ENCODE measurements around the gene STXBP5.
A peak's percentile ranks its signal among the peaks of the same experiment; 100 is the strongest.

STXBP5 gene

DNA sequence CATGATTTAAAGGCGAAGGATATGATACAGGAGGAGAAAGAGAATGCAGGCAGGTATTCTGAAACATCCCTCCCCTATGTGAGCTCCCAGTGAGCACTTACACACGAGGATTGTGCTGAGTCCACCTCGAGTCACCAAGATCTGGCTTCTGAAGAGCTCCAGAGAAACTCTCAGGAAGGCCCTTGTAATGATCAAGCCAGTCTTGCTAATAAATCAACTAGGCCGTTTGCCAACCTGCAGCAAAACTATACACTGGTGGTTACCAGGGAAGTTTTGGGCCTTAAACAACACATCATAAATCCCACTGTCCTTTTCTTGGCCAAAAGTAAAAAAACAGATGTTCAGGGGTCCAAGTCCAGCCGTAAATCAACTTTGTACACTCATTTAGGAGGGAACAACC lies 79.2 kb downstream of the STXBP5 start:
- Histone ChIP-seq H3K4me2 (ENCODE audit: low read length, poor library complexity, severe bottlenecking) (no peak overlapping the region), H2BK12ac (ENCODE audit: low read length in 2 of 2) (no peak overlapping the region), H3K36me3 (ENCODE audit: control insufficient read depth in 1 of 2, insufficient read depth in 2 of 2, low read depth in 1 of 2, low read length in 2 of 2) (peaks cover 3 to 32% of the 10 kb centered on the region in 2 experiments), H3K4me3 (ENCODE audit: insufficient read depth in 1 of 2, low read depth in 1 of 2, low read length in 2 of 2) (no peak overlapping the region), H3K79me1 (replicated peaks; ENCODE audit: low read length, poor library complexity, severe bottlenecking) (peaks cover 2% of the 10 kb centered on the region), H3K9ac (ENCODE audit: low read length) (no peak overlapping the region), H3K23ac (ENCODE audit: low read length in 2 of 2) (no peak overlapping the region), H2BK120ac (ENCODE audit: low read depth, low read length) (no peak overlapping the region), H3K14ac (ENCODE audit: low read length in 2 of 2) (no peak overlapping the region), H2AFZ (ENCODE audit: low read depth, low read length) (no peak overlapping the region), H3K27me3 (ENCODE audit: control insufficient read depth in 1 of 2, insufficient read depth in 1 of 2, low read length in 2 of 2) (no peaks in the 10 kb centered on the region), H4K91ac (ENCODE audit: low read length) (no peak overlapping the region), H3K4ac (ENCODE audit: low read depth in 1 of 2, low read length in 2 of 2) (no peak overlapping the region), H2AK5ac (ENCODE audit: low read length, severe bottlenecking) (no peak overlapping the region), H3K4me1 (ENCODE audit: control insufficient read depth, insufficient read depth, low read depth, low read length) (peaks cover 1% of the 10 kb centered on the region), H3K27ac (ENCODE audit: low read length, poor library complexity, severe bottlenecking) (no peak overlapping the region), H2BK15ac (ENCODE audit: low read depth, poor library complexity, severe bottlenecking) (no peak overlapping the region), H2BK5ac (ENCODE audit: low read depth, low read length, poor library complexity, severe bottlenecking) (no peak overlapping the region), H4K8ac (ENCODE audit: low read length) (no peak overlapping the region), H3K9me3 (ENCODE audit: control insufficient read depth, low read length) (peaks cover 7% of the 10 kb centered on the region), H3K18ac (ENCODE audit: low read depth in 1 of 2, low read length in 2 of 2) (no peak overlapping the region)
- DNase-seq, result peak; percentile 20
- 48% methylated on average over 5 of the region's 5 CpGs for WGBS

DNA sequence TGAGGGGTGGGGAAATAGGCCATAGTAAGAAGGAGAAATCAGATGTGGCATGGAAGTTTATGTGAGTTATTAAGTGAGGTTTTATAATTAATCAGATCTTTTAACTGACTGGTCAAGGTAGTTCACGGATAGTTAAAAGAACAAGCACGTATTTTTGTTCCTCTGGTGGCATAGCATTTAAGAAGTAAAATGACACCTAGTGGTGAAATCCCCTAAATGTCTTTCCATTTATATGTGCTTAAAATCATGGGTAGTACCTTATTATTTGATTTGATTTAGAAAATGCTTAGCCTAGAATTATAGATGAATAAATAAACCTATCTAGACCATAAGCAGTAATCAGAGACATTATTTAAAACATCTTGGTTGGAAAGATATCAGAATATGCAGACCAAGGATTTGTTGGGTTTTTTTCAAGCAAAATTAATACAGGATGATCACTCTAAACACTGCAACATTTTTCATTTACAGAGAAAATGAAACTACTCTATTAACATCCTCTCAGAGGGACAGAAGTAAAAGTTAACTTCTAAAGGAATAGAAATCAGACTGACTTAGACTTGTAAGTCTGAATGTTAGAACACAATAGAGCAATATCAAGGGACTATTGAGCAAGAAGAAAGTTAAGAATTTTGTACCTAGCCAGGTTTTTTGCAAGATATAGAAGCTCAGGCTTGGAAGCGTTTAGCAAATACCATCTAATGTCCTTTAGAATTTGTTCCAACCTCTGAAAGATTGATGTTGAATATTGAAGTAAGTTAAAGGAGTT lies 81.1 kb downstream of the STXBP5 start:
- Histone ChIP-seq H4K8ac (ENCODE audit: low read length) (no peak overlapping the region), H2AK5ac (ENCODE audit: low read length, severe bottlenecking) (no peak overlapping the region), H3K79me1 (replicated peaks; ENCODE audit: low read length, poor library complexity, severe bottlenecking) (peaks cover 11% of the 10 kb centered on the region), H3K27me3 (ENCODE audit: control insufficient read depth in 1 of 2, insufficient read depth in 1 of 2, low read length in 2 of 2) (no peaks in the 10 kb centered on the region), H2BK15ac (ENCODE audit: low read depth, poor library complexity, severe bottlenecking) (no peak overlapping the region), H3K23ac (ENCODE audit: low read length in 2 of 2) (no peak overlapping the region), H3K4me2 (ENCODE audit: low read length, poor library complexity, severe bottlenecking) (no peak overlapping the region), H3K9me3 (ENCODE audit: control insufficient read depth, low read length) (peaks cover 4% of the 10 kb centered on the region), H4K91ac (ENCODE audit: low read length) (no peak overlapping the region), H2BK5ac (ENCODE audit: low read depth, low read length, poor library complexity, severe bottlenecking) (no peak overlapping the region), H2AFZ (ENCODE audit: low read depth, low read length) (no peak overlapping the region), H3K4ac (ENCODE audit: low read depth in 1 of 2, low read length in 2 of 2) (no peak overlapping the region), H3K18ac (ENCODE audit: low read depth in 1 of 2, low read length in 2 of 2) (no peak overlapping the region), H2BK120ac (ENCODE audit: low read depth, low read length) (no peak overlapping the region), H3K9ac (ENCODE audit: low read length) (peak overlapping the region; percentile 81), H2BK12ac (ENCODE audit: low read length in 2 of 2) (no peak overlapping the region), H3K36me3 (ENCODE audit: control insufficient read depth in 1 of 2, insufficient read depth in 2 of 2, low read depth in 1 of 2, low read length in 2 of 2) (peaks cover 7 to 28% of the 10 kb centered on the region in 2 experiments), H3K27ac (ENCODE audit: low read length, poor library complexity, severe bottlenecking) (no peak overlapping the region), H3K4me1 (ENCODE audit: control insufficient read depth, insufficient read depth, low read depth, low read length) (peaks cover 1% of the 10 kb centered on the region), H3K4me3 (ENCODE audit: insufficient read depth in 1 of 2, low read depth in 1 of 2, low read length in 2 of 2) (peak overlapping the region in 1 of 2 experiments; percentile 37), H3K14ac (ENCODE audit: low read length in 2 of 2) (no peak overlapping the region)
- peak; percentile 58 for DNase-seq
- 77% methylated on average over 3 of the region's 3 CpGs for WGBS

GRCh38 chr6:147287869-147288271 lies 83.7 kb downstream of the STXBP5 start:
- Histone ChIP-seq H3K18ac (ENCODE audit: low read depth in 1 of 2, low read length in 2 of 2) (peak overlapping the region; percentile 2 to 14), H2AFZ (ENCODE audit: low read depth, low read length) (no peak overlapping the region), H3K14ac (ENCODE audit: low read length in 2 of 2) (no peak overlapping the region), H3K4me1 (ENCODE audit: control insufficient read depth, insufficient read depth, low read depth, low read length) (peaks cover 1% of the 10 kb centered on the region), H3K4ac (ENCODE audit: low read depth in 1 of 2, low read length in 2 of 2) (peak overlapping the region in 1 of 2 experiments; percentile 58), H3K36me3 (ENCODE audit: control insufficient read depth in 1 of 2, insufficient read depth in 2 of 2, low read depth in 1 of 2, low read length in 2 of 2) (peaks cover 4 to 10% of the 10 kb centered on the region in 2 experiments), H3K4me3 (ENCODE audit: insufficient read depth in 1 of 2, low read depth in 1 of 2, low read length in 2 of 2) (no peak overlapping the region), H2AK5ac (ENCODE audit: low read length, severe bottlenecking) (peak overlapping the region; percentile 29), H3K27ac (ENCODE audit: low read length, poor library complexity, severe bottlenecking) (no peak overlapping the region), H2BK120ac (ENCODE audit: low read depth, low read length) (no peak overlapping the region), H3K9ac (ENCODE audit: low read length) (no peak overlapping the region), H2BK5ac (ENCODE audit: low read depth, low read length, poor library complexity, severe bottlenecking) (no peak overlapping the region), H3K23ac (ENCODE audit: low read length in 2 of 2) (no peak overlapping the region), H4K8ac (ENCODE audit: low read length) (no peak overlapping the region), H4K91ac (ENCODE audit: low read length) (no peak overlapping the region), H2BK15ac (ENCODE audit: low read depth, poor library complexity, severe bottlenecking) (no peak overlapping the region), H3K9me3 (ENCODE audit: control insufficient read depth, low read length) (no peaks in the 10 kb centered on the region), H2BK12ac (ENCODE audit: low read length in 2 of 2) (no peak overlapping the region), H3K4me2 (ENCODE audit: low read length, poor library complexity, severe bottlenecking) (no peak overlapping the region), H3K27me3 (ENCODE audit: control insufficient read depth in 1 of 2, insufficient read depth in 1 of 2, low read length in 2 of 2) (no peaks in the 10 kb centered on the region), H3K79me1 (replicated peaks; ENCODE audit: low read length, poor library complexity, severe bottlenecking) (peaks cover 11% of the 10 kb centered on the region)
- DNase-seq, result peak; percentile 41
- 6% methylated on average over 1 of the region's 3 CpGs for WGBS

GRCh38 chr6:147297124-147297523 lies 92.9 kb downstream of the STXBP5 start:
- Histone ChIP-seq H2AFZ (ENCODE audit: low read depth, low read length) (no peak overlapping the region), H3K23ac (ENCODE audit: low read length in 2 of 2) (no peak overlapping the region), H2BK5ac (ENCODE audit: low read depth, low read length, poor library complexity, severe bottlenecking) (no peak overlapping the region), H3K14ac (ENCODE audit: low read length in 2 of 2) (no peak overlapping the region), H3K79me1 (replicated peaks; ENCODE audit: low read length, poor library complexity, severe bottlenecking) (peaks cover 6% of the 10 kb centered on the region), H3K4me2 (ENCODE audit: low read length, poor library complexity, severe bottlenecking) (no peak overlapping the region), H3K36me3 (ENCODE audit: control insufficient read depth in 1 of 2, insufficient read depth in 2 of 2, low read depth in 1 of 2, low read length in 2 of 2) (peaks cover 11 to 61% of the 10 kb centered on the region in 2 experiments), H3K27me3 (ENCODE audit: control insufficient read depth in 1 of 2, insufficient read depth in 1 of 2, low read length in 2 of 2) (no peaks in the 10 kb centered on the region), H3K4me3 (ENCODE audit: insufficient read depth in 1 of 2, low read depth in 1 of 2, low read length in 2 of 2) (peak overlapping the region in 1 of 2 experiments; percentile 25), H3K4ac (ENCODE audit: low read depth in 1 of 2, low read length in 2 of 2) (no peak overlapping the region), H4K91ac (ENCODE audit: low read length) (no peak overlapping the region), H3K27ac (ENCODE audit: low read length, poor library complexity, severe bottlenecking) (no peak overlapping the region), H2BK120ac (ENCODE audit: low read depth, low read length) (no peak overlapping the region), H3K18ac (ENCODE audit: low read depth in 1 of 2, low read length in 2 of 2) (no peak overlapping the region), H3K9ac (ENCODE audit: low read length) (no peak overlapping the region), H2BK15ac (ENCODE audit: low read depth, poor library complexity, severe bottlenecking) (no peak overlapping the region), H3K4me1 (ENCODE audit: control insufficient read depth, insufficient read depth, low read depth, low read length) (no peaks in the 10 kb centered on the region), H3K9me3 (ENCODE audit: control insufficient read depth, low read length) (peaks cover 51% of the 10 kb centered on the region), H2AK5ac (ENCODE audit: low read length, severe bottlenecking) (no peak overlapping the region), H2BK12ac (ENCODE audit: low read length in 2 of 2) (no peak overlapping the region), H4K8ac (ENCODE audit: low read length) (no peak overlapping the region)
- WGBS, result 90% methylated on average over 2 of the region's 2 CpGs
- peak; percentile 21 for DNase-seq
